ENCODE data around the gene REPS1.
"Not testable (repeated sequence)": the region's sequence is repeated elsewhere in the genome, so short reads cannot be mapped to it uniquely, and the experiment has no call there.

The REPS1 gene

DNA sequence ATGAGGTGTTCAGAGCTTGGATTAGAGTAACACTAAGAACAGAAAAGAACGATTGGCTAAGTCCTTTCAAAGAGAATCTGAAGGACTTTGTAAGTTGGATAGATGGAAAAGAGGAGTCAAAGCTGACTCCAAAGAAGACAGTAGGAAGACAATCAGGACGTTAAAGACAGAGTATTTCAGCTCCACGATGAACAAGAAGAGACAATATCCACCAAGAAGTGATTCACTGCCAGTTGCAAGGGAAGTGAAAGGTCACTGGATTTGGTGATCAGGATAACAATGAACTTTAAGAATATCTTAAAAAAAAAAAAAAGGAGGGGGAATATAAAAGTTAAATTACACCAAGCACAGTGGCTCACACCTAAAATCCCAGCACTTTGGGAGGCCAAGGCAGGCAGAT lies 17.9 kb downstream of the REPS1 start:
- DNase-seq (ENCODE audit: low spot score), result no peak

DNA sequence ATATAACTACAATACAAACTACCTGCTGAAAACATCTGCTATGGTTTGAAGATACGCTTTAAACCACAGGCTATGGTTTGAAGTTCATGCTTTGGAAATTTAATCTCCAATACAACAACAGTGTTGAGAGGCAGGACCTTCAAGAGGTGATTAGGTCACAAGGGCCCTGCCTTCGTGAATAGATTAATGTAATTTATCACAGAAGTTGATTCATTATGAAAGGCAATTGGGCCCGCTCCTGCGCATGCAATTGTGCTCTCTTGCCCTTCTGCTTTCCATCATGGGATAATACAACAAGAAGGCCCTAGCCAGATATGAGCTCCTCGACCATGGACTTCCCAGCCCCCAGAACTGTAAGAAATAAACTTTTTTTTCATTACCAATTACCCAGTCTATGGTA lies 21.2 kb downstream of the REPS1 start:
- DNase-seq (ENCODE audit: low spot score), result no peak

DNA sequence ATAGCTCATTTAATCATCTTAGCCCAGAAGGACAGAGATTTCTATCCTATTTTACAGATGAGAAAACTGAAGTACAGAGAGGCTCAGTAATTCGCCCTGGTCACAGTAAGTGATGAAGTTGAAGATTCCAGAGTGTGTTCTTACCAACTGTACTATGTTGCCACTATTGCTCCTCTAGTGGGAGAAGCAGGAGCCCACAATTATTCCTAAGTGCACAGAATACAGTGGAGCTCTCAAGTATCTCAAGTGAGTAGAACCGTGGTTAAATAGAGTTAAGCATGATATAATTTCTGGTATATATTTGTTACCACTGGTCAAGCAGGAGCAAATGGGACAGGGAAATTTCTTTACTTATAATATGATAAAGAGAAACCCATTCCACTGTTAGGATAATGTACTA lies 22.1 kb downstream of the REPS1 start:
- DNase-seq (ENCODE audit: low spot score), result no peak

DNA sequence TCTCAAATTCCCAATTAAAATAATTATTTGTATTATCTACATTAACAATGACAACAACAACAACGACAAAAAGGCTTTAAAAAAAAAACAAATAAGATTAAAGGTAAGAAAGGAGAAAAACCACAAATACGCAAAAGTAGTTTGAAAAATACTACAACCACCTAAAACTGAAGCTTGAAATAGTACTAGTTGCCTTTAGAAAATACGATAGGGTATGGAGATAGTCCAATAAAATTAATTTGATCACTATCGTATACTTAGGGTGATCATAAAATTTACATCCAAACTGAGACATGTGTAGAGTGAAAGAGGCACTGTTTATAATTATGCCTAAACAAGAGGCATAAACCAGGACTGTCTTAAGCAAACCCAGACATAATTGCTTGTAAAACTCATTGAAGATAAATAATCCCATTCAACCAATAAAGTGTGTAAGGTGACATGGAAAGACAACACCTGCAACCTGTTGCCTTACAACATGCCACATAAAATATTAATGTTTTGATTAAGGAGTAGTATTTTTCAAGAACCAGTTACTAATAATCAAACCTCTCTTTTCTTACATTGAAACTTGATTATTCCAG lies 22.7 kb downstream of the REPS1 start:
- DNase-seq (ENCODE audit: low spot score), result no peak

DNA sequence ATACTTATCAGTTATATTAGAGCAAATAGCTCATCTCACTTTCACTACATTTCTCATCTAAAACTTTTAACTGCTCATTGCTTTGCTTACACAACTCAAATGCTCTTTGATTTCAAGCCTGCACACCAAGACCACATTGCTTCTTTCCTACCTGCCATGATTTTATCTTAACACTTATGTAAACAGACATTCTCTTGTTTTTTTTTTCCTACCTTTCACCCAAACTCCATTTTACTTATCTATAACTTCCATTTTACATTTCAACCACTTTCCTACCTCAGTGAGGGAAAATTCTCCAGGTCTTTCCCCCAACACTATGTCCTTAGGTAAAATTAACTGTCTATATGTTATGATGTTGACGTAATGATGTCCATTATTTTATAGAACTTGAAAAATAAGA lies 24.0 kb downstream of the REPS1 start:
- no peak for DNase-seq (ENCODE audit: low spot score)

DNA sequence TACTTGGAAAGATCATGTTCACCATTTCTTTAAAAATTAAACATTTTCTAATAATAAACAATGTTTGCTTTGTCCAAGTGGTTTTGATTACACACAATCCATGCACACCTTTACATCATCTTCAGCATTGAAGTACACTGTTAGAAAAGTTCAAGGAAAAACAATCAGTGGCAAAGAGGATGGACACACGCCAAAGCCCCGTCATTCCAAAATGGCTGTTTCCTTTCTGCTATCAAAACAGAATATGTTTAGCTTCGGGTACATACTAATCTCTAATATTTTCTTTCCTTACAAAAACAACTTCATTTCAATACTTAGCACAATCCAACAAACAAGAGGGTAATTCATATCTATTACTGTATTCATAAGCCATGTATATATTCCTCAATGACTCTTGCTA lies 24.5 kb downstream of the REPS1 start:
- DNase-seq (ENCODE audit: low spot score), result no peak

DNA sequence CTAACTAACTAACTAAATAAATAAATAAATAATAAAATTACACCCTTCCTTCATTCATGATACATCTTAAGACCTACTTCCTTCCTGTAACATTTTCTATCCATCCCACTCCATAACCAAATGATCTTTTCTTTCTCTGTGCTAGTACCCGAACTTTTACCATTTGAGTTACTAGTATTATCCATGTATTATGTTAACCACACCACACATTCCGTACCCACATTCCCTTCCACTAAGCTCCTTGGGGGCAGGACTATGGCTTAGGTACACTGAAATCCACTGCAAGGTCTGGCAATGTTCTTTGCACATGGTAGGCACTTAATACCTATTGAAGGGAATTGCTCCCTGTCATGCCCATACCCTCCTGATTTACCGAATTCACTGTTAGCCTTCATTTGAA lies 24.9 kb downstream of the REPS1 start:
- no peak for DNase-seq (ENCODE audit: low spot score)

DNA sequence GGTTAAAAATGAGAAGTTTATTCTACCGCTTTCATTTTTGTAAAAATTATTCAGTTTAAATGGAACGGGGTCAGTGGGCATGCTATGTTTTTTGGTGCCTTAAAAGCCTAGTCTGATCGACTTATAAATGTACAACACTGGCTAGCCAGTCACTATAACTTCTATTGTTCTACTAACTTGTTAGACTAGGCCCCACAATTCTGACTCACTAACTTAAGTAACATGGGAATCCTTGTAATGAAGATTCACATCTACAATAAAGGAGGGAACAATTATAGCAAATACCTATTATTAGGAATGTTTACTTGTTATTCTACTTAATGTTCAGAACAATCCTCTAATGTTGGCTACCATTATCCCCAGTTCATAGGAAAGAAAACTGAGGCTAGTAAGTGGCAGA lies 28.5 kb downstream of the REPS1 start:
- no peak for DNase-seq (ENCODE audit: low spot score)

DNA sequence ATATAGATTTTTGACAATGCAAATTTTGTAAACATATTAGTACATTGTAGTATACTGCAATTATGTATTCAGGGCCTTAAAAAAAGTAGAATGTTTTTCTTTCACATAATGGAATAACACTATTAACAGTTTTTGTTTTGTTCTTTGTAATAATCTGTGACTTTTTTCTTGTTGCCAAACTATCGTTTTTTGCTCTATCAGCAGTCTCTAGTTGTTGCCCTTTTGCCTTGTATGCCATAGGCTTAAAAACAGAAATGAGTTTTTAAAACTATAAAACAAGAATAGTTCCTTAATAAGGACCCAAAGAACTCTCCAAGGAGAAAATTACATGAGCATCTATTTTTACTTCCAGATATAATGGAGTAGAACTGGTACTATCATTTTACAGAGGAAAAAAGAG lies 29.5 kb downstream of the REPS1 start:
- no peak for DNase-seq (ENCODE audit: low spot score)

DNA sequence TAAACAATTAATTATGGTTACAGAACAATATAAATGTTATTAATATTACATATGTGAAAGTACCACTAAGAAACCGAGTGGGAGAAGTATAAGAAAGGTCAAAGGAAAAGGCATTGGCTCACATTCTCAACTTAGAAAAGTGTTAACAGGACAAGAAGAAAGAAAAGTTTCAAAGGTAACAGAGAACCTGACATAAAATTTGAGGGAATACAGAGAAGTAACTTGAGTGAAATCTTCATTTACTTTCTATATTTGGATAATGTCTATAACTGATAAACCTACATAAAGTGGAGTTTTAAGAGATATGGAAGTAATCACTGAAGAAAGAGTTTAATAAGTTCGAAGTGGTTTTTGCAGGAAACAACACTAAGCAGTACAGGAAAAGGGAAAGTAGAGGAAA lies 30.1 kb downstream of the REPS1 start:
- DNase-seq (ENCODE audit: low spot score), result no peak

DNA sequence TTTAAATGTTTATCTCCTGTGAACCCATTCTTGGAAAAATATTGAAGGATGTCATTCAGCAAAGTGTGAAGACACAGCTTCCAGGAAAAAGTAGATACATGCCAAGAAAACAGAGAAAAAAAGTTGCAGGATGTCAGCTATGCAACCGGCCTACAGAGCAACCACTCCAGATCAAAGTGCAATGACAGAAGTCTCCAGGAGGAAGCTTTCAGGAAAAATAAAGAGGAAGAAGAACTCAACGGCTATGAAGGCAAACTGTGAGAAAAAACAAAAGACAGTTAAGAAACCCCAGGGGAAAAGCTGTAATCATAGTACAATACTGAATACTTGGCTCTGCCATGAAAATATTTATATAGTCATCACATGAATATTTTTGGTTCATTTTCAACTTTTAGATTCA lies 30.6 kb downstream of the REPS1 start:
- no peak for DNase-seq (ENCODE audit: low spot score)

DNA sequence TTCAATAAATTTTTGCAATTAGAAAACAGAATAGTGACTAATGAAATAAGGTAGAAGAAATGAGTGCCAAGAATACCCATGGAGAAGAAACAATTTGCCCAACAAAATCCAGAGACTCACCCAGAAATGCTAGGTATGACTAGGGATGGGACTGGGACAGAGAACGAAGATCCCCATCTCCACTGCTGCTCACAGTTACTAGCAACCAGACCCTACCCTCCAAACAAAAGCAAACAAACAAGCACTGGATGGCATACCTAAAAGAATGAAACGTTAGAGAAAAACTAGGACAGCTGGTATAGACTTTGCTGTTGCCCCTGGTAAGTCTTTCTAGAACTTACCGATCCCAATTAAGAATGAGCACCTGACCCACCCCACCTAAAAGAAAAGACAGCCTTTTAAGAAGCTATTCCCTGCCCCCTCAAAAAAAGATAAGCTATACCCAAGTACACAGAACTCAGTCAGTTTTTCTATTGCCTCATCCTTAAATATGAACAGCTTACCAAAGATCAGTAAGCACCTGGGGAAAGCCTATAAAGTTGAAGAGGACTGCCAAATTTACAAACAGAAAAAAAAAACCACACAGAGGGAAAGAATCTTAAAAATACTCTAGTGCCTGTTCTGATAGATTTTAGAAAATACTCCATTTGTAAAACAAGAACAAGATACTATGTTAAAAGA lies 31.7 kb downstream of the REPS1 start:
- no peak for DNase-seq (ENCODE audit: low spot score)

DNA sequence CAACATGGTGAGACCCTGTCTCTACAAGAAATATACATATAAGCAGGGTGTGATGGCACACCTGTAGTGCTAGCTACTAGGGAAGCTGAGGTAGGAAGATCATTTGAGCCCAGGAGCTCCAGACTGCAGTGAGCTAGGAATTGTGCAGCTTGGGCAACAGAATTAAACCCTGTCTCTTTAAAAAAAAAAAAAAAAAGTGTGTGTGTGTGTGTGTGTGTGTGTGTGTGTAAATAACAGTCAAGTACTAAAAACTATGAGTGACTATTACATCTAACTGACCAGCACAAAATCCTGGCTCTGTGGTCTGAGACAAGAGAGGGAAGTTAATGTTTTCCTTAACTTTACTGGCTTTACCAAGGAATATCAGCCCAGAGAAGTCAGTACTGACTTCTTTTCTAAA lies 32.8 kb downstream of the REPS1 start:
- DNase-seq (ENCODE audit: low spot score), result no peak

DNA sequence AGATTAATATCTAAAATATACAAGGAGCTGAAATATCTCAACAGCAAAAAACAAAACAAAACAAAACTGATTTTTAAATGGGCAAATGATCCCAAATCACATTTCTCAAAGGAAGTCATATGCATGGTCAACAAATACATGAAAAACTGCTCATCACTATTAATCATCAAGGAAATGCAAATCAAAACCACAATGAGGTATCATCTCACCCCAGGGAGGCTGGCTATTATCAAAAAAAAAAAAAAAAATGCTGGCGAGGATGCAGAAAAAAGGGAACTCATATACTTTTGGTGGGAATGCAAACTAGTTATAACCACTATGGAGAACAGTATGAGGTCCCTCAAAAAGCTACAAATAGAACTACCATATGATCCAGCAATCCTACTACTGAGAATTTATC lies 34.6 kb downstream of the REPS1 start:
- no peak for DNase-seq (ENCODE audit: low spot score)

DNA sequence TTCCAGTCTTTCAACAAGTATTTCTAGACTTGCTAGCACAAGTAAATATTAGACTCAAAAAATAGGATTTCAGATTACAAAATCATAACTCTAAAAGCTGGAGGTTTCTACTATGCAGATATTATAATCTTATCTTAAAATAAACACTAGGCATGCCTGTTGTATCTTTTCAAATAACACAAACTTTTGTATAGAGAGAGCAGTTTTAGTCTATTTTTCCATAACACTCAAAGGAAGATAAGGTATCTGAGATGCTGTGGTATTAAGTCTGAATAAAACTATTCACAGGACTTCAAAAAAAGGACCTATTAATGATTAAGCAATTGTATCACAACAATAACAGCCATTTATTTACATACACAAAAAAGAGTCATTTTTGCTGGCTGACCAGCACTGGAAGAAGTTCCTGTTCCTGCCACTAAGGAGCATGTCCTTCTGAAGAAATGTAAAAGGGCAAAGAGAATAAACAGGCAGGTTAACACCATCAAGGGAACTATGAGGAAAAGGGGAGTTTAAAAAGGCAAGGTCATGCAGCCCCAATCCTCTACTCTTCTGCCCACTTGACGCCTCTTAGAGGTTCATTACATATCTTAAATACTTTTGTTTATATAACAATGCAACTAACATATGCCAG lies 39.4 kb downstream of the REPS1 start:
- no peak for DNase-seq (ENCODE audit: low spot score)

DNA sequence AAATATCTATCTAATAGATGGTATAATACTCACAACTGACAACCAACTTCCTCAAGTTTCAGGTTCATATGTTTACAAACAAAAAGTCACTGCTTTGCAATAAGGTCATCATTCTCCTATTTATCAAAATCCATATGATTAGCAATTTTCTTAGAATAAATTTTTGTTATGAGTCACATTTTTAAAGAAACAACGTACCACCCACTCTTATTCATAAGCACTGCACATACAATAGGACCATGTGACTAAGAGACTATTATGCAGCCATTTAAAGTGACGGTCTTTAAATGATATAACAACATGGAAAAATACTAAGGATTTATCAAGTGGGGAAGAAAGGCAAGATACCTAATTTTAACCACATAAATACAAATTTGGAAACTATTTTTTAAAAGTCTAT lies 40.0 kb downstream of the REPS1 start:
- DNase-seq (ENCODE audit: low spot score), result no peak

DNA sequence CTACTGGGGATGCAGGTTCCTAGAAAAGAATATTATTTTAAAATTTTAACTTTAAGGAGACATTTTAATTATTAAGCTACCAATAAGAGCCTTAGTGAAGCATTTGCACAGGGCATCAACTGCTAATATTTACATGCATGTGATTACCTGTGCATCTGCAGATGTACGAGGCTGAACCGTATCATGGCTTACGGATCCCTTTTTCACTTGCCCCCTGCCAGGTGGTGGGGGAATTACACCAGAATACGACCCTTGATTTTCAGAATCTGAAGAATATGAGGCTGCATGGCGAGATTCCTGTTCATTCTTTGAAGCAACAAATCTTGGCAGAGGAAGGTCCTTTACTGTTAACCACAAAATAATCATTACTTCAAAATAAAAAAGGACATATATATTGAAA lies 42.7 kb downstream of the REPS1 start:
- no peak for DNase-seq (ENCODE audit: low spot score)

DNA sequence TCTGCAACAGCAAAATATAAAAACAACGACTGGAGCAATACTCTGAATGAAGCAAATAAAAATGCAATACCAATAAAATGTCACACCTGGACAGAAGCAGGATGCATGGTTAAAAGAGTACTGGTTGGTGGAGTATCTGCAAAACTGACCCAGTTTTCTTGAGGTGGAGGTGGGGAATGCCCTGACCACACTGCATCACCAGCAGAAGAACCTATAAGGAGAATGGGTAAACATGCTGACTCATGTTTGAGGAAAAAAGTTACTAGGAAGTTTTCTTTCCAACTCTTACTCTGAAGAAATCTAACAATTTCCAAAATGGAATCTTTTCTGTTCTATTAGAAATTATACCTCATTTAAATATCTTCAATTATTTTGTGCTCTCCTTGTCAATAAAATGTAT lies 43.6 kb downstream of the REPS1 start:
- DNase-seq (ENCODE audit: low spot score), result no peak

DNA sequence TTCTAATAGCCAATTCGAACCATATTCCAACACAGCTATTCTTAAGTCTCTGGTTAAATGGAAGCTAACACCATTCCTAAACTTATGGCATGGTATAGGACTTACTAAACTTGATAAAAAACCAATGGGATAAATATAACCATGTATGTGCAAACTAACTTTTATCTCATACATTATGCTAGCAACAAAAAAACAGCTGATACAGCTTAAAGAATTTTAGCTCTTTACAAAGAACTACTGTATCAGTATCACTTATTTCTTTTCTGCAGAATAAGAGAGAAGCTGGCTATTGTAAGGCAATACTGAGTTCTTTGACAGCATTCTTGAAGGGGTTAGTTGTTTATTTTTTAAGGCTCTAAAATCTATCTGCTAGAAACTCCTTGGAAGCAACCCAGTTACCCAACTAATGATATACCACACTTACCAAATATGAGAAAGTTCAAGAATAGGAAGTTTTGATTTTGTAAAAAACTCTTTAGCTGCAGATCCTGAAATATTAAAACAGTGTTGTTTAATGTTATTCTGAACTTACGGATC lies 44.9 kb downstream of the REPS1 start:
- no peak for DNase-seq (ENCODE audit: low spot score)

DNA sequence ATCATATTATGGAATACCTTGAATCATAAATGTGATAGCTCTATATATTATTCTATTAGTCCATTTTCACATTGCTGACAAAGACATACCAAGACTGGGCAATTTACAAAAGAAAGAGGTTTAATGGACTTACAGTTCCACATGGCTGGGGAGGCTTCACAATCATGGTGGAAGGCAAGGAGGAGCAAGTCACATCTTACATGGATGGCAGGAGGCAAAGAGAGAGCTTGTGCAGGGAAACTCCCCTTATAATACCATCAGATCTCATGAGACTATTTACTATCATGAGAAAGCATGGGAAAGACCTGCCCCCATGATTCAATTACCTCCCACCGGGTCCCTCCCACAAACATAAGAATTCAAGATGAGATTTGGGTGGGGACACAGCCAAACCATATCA lies 51.2 kb downstream of the REPS1 start:
- DNase-seq (ENCODE audit: low spot score), result not testable (repeated sequence)

DNA sequence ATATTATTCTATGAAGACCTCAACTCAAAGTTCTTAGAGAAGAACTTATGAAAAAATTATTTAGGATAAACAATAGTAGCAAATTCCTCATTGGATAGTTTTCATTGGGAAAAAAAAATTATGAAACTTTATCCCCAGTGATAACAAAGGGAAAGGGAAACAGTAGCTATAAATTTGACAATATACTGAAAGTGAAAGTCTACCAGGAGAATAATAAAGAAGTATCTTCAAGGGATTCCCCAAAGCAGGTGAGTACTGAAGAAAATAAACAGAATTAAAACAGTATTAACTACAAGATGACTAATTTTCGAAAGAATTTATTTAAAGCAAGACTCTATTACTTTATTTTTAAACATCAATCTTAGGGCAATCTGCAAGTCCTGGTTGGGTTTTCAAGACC lies 56.4 kb downstream of the REPS1 start:
- DNase-seq (ENCODE audit: low spot score), result no peak

DNA sequence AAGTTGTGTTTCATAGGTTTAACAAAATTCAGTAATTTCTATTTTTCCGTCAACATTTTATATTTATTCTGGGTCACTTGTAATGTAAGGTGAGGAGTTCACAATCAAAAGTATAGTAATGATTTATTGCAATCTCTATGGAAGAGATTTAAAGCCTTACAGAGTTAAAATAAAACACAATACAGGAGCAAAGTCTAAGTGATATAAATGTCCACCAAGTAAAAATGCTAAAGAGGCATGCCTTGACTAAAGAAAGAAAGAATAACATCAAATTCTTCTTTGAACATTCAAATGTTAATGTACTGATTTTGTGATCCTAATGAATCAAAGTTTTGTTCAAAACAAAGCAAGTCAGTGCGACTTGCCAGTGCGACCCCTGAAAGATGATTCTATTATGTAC lies 61.5 kb downstream of the REPS1 start:
- DNase-seq (ENCODE audit: low spot score), result no peak

DNA sequence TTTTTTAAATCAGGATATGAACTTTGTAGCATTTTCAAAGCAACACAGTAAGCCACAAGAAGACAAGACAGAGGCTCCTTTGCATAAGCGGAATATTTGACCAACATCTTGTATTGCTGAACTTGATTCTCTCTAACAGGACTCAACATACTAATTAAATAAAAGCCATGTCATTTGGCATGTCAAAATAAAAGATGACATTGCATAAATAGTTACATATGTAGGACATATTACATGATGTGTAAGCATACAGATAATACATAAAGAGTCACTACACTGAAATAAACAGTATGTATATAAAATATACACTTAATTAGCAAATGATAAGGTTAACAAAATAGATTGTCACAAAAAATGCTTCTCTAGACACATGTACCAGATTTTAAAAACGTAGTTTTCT lies 62.2 kb downstream of the REPS1 start:
- DNase-seq (ENCODE audit: low spot score), result no peak

DNA sequence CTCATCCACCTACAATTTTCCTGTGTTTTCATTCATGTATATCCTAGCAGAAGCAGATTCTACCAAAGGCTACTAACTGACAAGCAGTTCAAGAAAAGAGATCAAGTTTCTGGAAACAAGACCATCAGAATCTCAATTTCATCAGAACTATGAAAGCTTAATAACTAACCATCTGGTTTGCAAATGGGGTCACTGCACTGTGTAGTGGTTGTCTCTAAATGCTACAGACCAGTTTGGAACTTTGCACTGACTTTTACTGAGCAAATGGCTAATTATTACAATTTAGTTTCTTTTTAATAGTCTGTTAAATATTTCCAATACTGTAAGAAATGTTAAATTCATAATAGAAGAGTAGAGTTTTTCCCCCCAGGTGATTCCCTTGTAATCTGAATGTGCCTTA lies 64.5 kb downstream of the REPS1 start:
- no peak for DNase-seq (ENCODE audit: low spot score)
